ENCODE data around the gene CYBC1. TPM values are rescaled to one million over a fixed set of nuclear protein-coding genes. Genes with fewer than 3 reads are reported as not detected.

The CYBC1 gene
- total and polyA plus RNA-seq, 2 of the 4 experiments (the other 2 are of a cell fraction): 75.1 to 76.7 TPM

DNA sequence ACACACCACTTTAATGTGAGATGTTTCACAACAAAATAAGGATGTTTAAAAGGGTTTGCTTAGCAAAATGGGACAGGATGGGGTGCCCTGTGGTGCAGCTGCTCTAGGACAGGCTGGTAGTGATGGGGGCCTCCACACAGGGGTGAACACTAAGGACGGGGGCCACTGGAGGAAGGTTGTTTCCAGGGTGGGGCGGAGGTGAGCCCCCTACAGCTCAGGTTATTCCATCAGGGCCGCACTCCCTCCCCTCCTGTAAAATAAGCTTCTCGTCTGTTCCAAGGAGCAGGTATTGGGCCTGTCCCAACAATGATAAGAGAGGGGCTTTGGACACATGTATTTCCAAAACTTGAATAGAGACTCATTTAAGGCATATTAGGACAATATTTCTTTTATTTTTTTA lies 34.3 kb downstream of the CYBC1 start:
- in situ Hi-C loops (cut with MboI; ENCODE audit: low sequenced_read_pairs) (no loop called here), intact Hi-C loops (cut with micrococcal nuclease) (no loop called here), dilution Hi-C loops (cut with HindIII; ENCODE audit: low sequenced_read_pairs, unreplicated experiment) (no loop called here)
- H3K14ac ChIP-seq (replicated peaks; ENCODE audit: low read depth, low read length): no peak overlapping the region
- no peak overlapping the region for H4K5ac ChIP-seq (ENCODE audit: low read depth, low read length)
- H2BK20ac ChIP-seq (ENCODE audit: low read depth, low read length): no peak overlapping the region
- no peak overlapping the region for H2BK15ac ChIP-seq (ENCODE audit: low read depth, low read length)
- H2AFZ ChIP-seq (replicated peaks; ENCODE audit: low read length, poor library complexity): no peak overlapping the region
- no TSS peak for BruUV-seq (replicated peaks)
- H3K9me3 ChIP-seq (ENCODE audit: control insufficient read depth, insufficient read depth, low read length): no peaks in the 10 kb centered on the region
- no peaks in the 10 kb centered on the region for H3K4me1 ChIP-seq (ENCODE audit: control insufficient read depth, insufficient read depth, low read length)
- H3K18ac ChIP-seq (ENCODE audit: low read depth, low read length): no peak overlapping the region
- no peak overlapping the region for H3K4ac ChIP-seq (ENCODE audit: low read depth, low read length)
- DNase-seq (no peak), ATAC-seq (ENCODE audit: low read depth) (no peak)
- H2BK120ac ChIP-seq (ENCODE audit: low read depth, low read length): no peak overlapping the region
- H2AK9ac ChIP-seq (replicated peaks; ENCODE audit: low read depth, low read length, poor library complexity): no peak overlapping the region
- no peak overlapping the region for H3K56ac ChIP-seq (ENCODE audit: extremely low read depth, insufficient read depth, low read length)
- no peak overlapping the region for H3K27ac ChIP-seq (ENCODE audit: insufficient read depth, low read length)
- H2BK5ac ChIP-seq (ENCODE audit: low read depth, low read length, poor library complexity, severe bottlenecking): no peak overlapping the region
- ChIA-PET CTCF (no interaction called here), POLR2A (ENCODE audit: unreplicated experiment) (no interaction called here)
- H3K9ac ChIP-seq (ENCODE audit: low read depth, low read length): no peak overlapping the region
- no peak overlapping the region for H2AK5ac ChIP-seq (ENCODE audit: low read depth, low read length)
- H3K4me3 ChIP-seq (ENCODE audit: insufficient read depth, low read depth, low read length): no peak overlapping the region
- peaks cover 2% of the 10 kb centered on the region; the same call in 1 of the 2 replicates for H3K36me3 ChIP-seq (ENCODE audit: control insufficient read depth, insufficient read depth, low read length)
- no CpG with 5 or more reads among the region's 4 CpGs for WGBS, 2 experiments (ENCODE audit: extremely low coverage in 2 of 2, insufficient read length in 1 of 2)
- H3K9me1 ChIP-seq (ENCODE audit: insufficient read depth, low read length): 0 out of 2 replicates have a peak, but pooled peaks cover 4% of the 10 kb centered on the region
- TF ChIP-seq FOS (IDR thresholded peaks at IDR 0.05; ENCODE audit: low read depth, low read length): no peak
- no peak for TF ChIP-seq MAZ (IDR thresholded peaks at IDR 0.05; ENCODE audit: borderline replicate concordance, low read depth, low read length)
- no peak for TF ChIP-seq RCOR1 (IDR thresholded peaks at IDR 0.05; ENCODE audit: insufficient replicate concordance, low read length)
- TF ChIP-seq NFE2L2 (IDR thresholded peaks at IDR 0.05; ENCODE audit: low read depth, low read length): no peak
- TF ChIP-seq, protein P1, sequence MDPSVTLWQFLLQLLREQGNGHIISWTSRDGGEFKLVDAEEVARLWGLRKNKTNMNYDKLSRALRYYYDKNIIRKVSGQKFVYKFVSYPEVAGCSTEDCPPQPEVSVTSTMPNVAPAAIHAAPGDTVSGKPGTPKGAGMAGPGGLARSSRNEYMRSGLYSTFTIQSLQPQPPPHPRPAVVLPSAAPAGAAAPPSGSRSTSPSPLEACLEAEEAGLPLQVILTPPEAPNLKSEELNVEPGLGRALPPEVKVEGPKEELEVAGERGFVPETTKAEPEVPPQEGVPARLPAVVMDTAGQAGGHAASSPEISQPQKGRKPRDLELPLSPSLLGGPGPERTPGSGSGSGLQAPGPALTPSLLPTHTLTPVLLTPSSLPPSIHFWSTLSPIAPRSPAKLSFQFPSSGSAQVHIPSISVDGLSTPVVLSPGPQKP (IDR thresholded peaks at IDR 0.05; ENCODE audit: borderline replicate concordance, low read depth, low read length): no peak
- TF ChIP-seq, protein P2, sequence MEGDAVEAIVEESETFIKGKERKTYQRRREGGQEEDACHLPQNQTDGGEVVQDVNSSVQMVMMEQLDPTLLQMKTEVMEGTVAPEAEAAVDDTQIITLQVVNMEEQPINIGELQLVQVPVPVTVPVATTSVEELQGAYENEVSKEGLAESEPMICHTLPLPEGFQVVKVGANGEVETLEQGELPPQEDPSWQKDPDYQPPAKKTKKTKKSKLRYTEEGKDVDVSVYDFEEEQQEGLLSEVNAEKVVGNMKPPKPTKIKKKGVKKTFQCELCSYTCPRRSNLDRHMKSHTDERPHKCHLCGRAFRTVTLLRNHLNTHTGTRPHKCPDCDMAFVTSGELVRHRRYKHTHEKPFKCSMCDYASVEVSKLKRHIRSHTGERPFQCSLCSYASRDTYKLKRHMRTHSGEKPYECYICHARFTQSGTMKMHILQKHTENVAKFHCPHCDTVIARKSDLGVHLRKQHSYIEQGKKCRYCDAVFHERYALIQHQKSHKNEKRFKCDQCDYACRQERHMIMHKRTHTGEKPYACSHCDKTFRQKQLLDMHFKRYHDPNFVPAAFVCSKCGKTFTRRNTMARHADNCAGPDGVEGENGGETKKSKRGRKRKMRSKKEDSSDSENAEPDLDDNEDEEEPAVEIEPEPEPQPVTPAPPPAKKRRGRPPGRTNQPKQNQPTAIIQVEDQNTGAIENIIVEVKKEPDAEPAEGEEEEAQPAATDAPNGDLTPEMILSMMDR (conservative IDR thresholded peaks at IDR 0.05; ENCODE audit: low read depth, low read length): no peak
- no peak for TF ChIP-seq RFX5 (IDR thresholded peaks at IDR 0.05; ENCODE audit: low read depth, low read length)
- TF ChIP-seq SMC3 (IDR thresholded peaks at IDR 0.05; ENCODE audit: low read depth, low read length): no peak
- TF ChIP-seq RAD21 (IDR thresholded peaks at IDR 0.05; ENCODE audit: low read length): no peak
- no peak for TF ChIP-seq CEBPB (IDR thresholded peaks at IDR 0.05; ENCODE audit: low read depth, low read length)
- peaks cover 0 to 21% of the 10 kb centered on the region in 2 experiments; a peak in 2 of 4 replicates for H3K79me1 ChIP-seq (ENCODE audit: low read depth in 1 of 2, low read length in 2 of 2)
- peaks cover 25% of the 10 kb centered on the region for H4K20me1 ChIP-seq (ENCODE audit: insufficient read depth, low read length)
- no peak overlapping the region for H4K91ac ChIP-seq (ENCODE audit: insufficient read depth, low read depth, low read length)
- H4K8ac ChIP-seq (ENCODE audit: low read depth in 2 of 2, low read length in 2 of 2): no peak overlapping the region
- H3K23ac ChIP-seq (ENCODE audit: low read depth, low read length): no peak overlapping the region
- no peak overlapping the region for H3K4me2 ChIP-seq (ENCODE audit: low read depth, low read length)
- no peaks in the 10 kb centered on the region for H3K27me3 ChIP-seq (ENCODE audit: control insufficient read depth, insufficient read depth, low read length)

All from IMR-90 (cell line).